RWPE2 (cell line): ENCODE data around the gene RABEP2.
A peak's percentile ranks its signal among the peaks of the same experiment; 100 is the strongest.

Source experiments
- ATAC-seq: fragments of 200-7000 bp; cut with Tn5 transposase; 3 replicates; pipeline ENCODE4 v1.9.1; 2021; ENCODE audit warnings: low read depth
- DNase-seq: peaks from one replicate; pipeline ENCODE4 v3.0.0-alpha.2; 2020; ENCODE audit warnings: low spot score
- H3K27ac ChIP-seq: fragments of 450-650 bp; 2 replicates; pipeline ENCODE4 v1.5.1; 2017; ENCODE audit warnings: mild to moderate bottlenecking; ENCODE audit not compliant: poor library complexity, severe bottlenecking
- H3K27me3 ChIP-seq: fragments of 250-450 bp; sonication (Bioruptor Pico); 2 replicates; pipeline ENCODE4 v1.5.1; 2021; ENCODE audit warnings: mild to moderate bottlenecking, moderate library complexity; ENCODE audit not compliant: insufficient read depth, poor library complexity, severe bottlenecking
- H3K36me3 ChIP-seq: fragments of 250-450 bp; sonication (Bioruptor Pico); 2 replicates; pipeline ENCODE4 v1.5.1; 2020; ENCODE audit warnings: low read depth, mild to moderate bottlenecking, moderate library complexity
- H3K4me1 ChIP-seq: fragments of 250-450 bp; sonication (Bioruptor Pico); 2 replicates; pipeline ENCODE4 v1.5.1; 2021; ENCODE audit warnings: mild to moderate bottlenecking, moderate library complexity; ENCODE audit not compliant: insufficient read depth, poor library complexity, severe bottlenecking
- H3K4me3 ChIP-seq: fragments of 250-450 bp; sonication (Bioruptor Pico); 2 replicates; pipeline ENCODE4 v1.5.1; 2021; ENCODE audit warnings: mild to moderate bottlenecking, moderate library complexity; ENCODE audit not compliant: severe bottlenecking
- H3K9me3 ChIP-seq: fragments of 250-450 bp; sonication (Bioruptor Pico); 2 replicates; pipeline ENCODE4 v1.5.1; 2021; ENCODE audit warnings: mild to moderate bottlenecking, moderate library complexity; ENCODE audit not compliant: severe bottlenecking
- TF ChIP-seq, protein P1 (sequence below): fragments of 450-650 bp; IDR thresholded peaks from one replicate; pipeline ENCODE4 v1.5.1; 2017; ENCODE audit warnings: mild to moderate bottlenecking, moderate library complexity; ENCODE audit not compliant: poor library complexity, severe bottlenecking

Gene RABEP2

DNA sequence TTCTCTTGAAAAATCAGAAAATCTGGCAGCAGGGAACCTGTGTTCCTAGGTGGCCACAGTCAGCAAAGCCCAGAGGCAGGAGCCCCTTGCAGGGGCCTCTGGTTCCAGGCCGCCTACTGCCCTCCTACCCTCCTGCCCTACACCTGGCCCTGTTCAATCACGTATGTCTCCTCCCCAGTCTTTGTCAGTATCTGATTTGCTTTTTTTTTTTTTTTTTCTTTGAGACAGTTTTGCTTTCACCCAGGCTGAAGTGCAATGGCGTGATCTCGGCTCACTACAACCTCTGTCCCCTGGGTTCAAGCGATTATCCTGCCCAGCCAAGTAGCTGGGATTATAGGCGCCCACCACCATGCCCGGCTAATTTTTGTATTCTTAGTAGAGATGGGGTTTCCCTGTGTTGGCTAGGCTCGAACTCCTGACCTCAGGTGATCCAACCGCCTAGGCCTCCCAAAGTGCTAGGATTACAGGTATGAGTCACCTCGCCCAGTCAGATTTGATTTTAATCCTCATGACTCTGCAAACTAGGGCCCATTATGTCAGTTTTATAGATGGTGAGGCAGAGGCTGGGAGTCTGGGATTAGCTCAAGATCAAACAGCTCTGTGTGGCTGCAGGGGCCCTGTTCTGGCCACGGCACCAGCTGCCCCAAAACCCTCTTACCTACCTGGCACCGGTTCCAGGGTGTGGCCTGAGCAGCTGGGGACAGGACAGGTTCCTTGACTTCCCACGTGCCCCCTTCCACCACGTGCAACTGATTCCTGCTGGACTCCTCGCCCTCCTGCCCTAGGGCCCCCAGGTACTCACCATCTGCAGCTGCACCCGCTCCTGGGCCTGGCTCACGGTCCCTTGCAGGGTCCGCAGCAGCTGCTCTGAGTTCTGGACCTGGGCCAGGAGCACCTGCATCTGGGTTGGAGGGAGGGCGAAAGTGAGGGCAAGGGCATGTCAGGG lies 14.7 kb downstream of the RABEP2 start:
- Histone ChIP-seq H3K27me3 (no peaks in the 10 kb centered on the region), H3K9me3 (no peaks in the 10 kb centered on the region), H3K27ac (no peak overlapping the region), H3K4me1 (no peaks in the 10 kb centered on the region), H3K4me3 (no peak overlapping the region), H3K36me3 (peaks cover 8% of the 10 kb centered on the region; the same call in 1 of the 2 replicates)
- DNase-seq (no peak), ATAC-seq (peak; percentile 64)
- TF ChIP-seq, protein P1, sequence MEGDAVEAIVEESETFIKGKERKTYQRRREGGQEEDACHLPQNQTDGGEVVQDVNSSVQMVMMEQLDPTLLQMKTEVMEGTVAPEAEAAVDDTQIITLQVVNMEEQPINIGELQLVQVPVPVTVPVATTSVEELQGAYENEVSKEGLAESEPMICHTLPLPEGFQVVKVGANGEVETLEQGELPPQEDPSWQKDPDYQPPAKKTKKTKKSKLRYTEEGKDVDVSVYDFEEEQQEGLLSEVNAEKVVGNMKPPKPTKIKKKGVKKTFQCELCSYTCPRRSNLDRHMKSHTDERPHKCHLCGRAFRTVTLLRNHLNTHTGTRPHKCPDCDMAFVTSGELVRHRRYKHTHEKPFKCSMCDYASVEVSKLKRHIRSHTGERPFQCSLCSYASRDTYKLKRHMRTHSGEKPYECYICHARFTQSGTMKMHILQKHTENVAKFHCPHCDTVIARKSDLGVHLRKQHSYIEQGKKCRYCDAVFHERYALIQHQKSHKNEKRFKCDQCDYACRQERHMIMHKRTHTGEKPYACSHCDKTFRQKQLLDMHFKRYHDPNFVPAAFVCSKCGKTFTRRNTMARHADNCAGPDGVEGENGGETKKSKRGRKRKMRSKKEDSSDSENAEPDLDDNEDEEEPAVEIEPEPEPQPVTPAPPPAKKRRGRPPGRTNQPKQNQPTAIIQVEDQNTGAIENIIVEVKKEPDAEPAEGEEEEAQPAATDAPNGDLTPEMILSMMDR, result no peak

DNA sequence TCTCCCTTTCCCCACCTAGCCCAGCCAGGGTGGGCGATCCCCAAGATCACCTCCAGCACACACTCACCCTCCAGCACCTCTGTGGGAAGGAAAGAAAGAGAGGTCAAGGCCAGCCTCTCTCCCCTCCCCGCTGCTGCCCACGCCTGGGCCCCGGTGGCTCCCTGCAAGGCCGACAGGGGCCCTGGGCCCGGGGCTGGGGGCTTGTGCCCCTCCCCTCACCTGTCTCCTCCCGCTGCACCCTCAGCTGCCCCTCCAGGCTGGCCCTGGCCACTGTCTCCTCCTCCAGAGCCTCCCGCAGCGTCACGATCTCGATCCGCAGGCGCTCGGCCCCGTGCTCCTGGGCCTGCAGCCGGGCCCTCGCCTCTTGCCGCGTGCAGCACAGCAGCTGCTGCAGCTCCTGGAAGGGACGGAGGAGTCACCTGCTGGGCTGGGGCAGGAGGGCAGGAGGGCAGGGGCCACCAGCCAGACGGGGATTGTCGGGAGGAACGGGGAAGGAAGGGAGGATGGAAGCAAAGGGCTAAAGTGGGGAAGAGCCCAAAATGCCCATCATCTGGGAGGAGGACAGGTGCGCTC lies 19.2 kb downstream of the RABEP2 start:
- no peaks in the 10 kb centered on the region for H3K27me3 ChIP-seq
- DNase-seq, result no peak

DNA sequence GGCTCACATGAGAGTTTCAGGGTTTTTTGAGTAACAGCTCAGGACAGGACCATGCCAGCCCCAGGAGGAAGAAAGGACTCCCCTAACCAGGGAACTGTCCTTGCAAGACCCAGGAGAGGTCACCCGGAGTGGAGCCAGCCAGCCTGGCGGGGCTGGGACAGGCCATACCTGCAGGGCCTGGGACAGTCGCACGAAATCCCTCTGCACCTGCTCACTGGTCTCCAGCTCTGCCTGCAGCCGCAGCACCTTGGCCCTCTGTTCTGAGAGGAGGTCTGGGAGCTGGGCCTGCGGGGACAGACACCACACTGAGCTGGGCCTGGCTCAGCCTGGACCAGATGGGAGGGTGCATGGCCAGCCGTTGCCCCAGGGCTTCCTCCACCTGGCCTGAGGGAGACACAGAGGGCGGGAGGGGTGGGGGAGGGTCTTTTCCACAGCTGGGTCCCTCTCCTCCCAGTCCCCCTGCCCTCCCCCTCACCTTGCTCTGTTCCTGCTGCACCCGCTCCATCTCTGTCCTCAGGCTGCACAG lies 19.7 kb downstream of the RABEP2 start:
- H3K4me3 ChIP-seq, result no peak overlapping the region
- H3K9me3 ChIP-seq, result no peaks in the 10 kb centered on the region
- no peaks in the 10 kb centered on the region for H3K4me1 ChIP-seq
- no peak overlapping the region for H3K27ac ChIP-seq
- TF ChIP-seq, protein P1, result no peak
- ATAC-seq (no peak), DNase-seq (no peak)
- H3K27me3 ChIP-seq, result no peaks in the 10 kb centered on the region
- H3K36me3 ChIP-seq, result peaks cover 6% of the 10 kb centered on the region; the same call in 1 of the 2 replicates

More for the DNA sequence above, 19.2 kb downstream of the RABEP2 start:
- ATAC-seq, result no peak
- Histone ChIP-seq H3K4me3 (no peak overlapping the region), H3K4me1 (no peaks in the 10 kb centered on the region), H3K27ac (no peak overlapping the region), H3K9me3 (no peaks in the 10 kb centered on the region), H3K36me3 (peaks cover 6% of the 10 kb centered on the region; the same call in 1 of the 2 replicates)
- TF ChIP-seq, protein P1, result no peak

DNA sequence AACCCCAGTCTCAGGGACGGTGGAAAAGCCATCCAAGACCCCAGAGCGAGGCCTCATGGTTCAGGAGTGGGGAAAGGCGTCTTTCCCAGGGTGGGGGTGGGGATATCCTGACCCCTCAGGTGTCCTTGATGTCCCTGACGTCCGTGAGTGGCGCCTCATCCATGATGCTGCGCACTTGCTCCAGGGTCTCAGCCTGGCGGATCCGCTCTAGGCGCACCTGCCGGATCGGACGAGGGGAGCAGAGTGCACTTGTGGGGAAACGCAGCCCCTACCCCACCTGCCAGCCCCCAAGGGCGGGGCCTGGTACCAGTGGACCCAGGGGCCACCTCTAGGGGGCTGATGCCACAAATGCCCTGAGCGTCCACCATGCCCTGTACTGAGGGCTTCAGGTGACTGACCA lies 20.2 kb downstream of the RABEP2 start:
- ATAC-seq, result no peak
- H3K36me3 ChIP-seq, result peaks cover 6% of the 10 kb centered on the region; the same call in 1 of the 2 replicates

More for the DNA sequence above, 20.2 kb downstream of the RABEP2 start:
- DNase-seq, result no peak
- Histone ChIP-seq H3K4me3 (no peak overlapping the region), H3K27ac (no peak overlapping the region), H3K4me1 (no peaks in the 10 kb centered on the region), H3K9me3 (no peaks in the 10 kb centered on the region), H3K27me3 (no peaks in the 10 kb centered on the region)
- TF ChIP-seq, protein P1, result no peak
